GM10266 (cell line): ENCODE data around the gene CLK2.
"Not testable (repeated sequence)": the region's sequence is repeated elsewhere in the genome, so short reads cannot be mapped to it uniquely, and the experiment has no call there.

ENCODE experiments used
- DNase-seq: peaks from one replicate; pipeline ENCODE4 v3.0.0; 2012; ENCODE audit errors: extremely low spot score
- CTCF ChIP-seq: IDR thresholded peaks from 2 replicates; pipeline ENCODE4 v1.5.1; 2012; ENCODE audit warnings: mild to moderate bottlenecking, low read depth; ENCODE audit not compliant: control insufficient read depth, insufficient read depth; ENCODE audit errors: missing control alignments

The CLK2 gene

GRCh38 chr1:155236451-155236850 lies 36.9 kb downstream of the CLK2 start:
- no peak for DNase-seq
- TF ChIP-seq CTCF: no peak

DNA sequence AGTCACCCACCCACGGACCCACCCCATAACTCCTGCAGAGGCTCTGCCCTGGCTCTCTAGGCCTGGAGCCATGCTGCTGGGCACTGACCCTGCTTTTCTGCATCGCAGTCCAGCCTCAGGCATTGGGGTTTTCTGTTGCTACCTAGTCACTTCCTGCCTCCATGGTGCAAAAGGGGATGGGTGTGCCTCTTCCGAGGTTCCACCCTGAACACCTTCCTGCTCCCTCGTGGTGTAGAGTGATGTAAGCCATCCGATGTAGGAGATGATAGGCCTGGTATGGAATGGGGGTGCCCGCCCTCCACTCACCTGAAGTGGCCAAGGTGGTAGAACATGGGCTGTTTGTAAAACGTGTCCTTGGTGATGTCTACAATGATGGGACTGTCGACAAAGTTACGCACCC lies 37.9 kb downstream of the CLK2 start:
- DNase-seq: not testable (repeated sequence)

DNA sequence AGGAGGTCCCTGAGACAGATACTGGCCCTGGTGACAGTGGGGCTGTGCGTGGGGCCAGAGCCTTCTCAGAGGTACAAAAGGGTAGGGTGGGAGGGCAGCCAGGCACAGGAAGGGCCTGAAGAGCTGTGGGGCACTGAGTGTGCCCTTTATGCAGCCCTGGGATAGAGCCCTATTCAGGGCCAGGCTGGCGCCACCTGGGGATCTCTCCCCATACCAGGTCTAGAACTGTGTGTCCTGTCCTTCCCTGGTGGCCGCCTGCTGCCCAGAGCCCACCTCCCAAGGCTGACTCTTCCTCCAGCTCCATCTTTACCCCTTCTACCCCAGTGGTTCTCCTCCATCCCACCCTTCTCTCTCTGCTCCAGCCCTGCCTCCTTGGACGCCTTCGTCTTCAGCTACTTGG lies 39.8 kb downstream of the CLK2 start:
- not testable (repeated sequence) for DNase-seq

DNA sequence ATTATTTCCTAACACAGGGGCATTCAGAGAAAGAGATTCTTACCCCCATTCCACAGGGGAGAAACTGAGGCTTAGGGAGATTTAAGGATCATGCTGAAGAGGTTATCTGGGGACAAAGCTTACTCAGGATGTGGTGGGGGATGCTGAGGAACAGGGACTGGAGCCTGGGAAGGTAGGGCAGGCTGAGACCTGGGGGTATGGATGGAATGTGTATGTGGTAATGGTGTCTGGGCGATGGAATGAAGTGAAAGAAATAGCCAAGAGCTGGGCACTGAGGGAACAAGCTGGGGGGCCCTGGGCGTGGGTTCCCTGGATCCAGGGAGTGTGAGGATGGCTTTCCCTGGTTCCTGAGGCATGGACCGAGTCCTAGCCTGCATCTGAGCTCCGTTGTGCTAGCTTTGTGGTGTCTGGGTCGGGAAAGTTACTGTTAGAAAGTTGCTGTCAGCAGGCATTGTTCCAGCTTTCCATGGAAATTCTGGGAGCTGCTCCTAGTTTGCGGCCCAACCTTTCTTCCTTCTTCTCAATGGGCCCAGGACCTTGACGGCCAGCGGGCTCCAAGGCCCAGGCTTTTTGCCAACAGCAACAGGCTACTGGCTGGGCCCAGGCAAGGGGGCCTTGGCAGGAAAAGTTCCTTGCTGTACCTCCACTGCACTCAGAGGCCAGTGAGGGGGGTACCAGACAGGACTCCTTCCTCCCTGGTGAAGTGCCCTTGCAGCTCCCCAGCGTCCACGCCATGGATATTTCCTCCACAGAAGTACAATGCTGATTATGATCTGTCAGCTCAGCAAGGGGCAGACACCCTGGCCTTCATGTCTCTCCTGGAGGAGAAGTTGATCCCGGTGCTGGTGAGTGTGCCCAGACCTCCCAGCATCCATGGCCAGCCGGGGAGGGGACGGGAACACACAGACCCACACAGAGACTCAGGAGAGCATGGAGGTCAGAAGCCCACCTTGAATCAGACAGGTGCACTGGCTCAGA lies 41.0 kb downstream of the CLK2 start:
- not testable (repeated sequence) for DNase-seq

- DNase-seq: not testable (repeated sequence)
These were observed 42.0 kb downstream of the CLK2 start for GRCh38 chr1:155231302-155231701.

DNA sequence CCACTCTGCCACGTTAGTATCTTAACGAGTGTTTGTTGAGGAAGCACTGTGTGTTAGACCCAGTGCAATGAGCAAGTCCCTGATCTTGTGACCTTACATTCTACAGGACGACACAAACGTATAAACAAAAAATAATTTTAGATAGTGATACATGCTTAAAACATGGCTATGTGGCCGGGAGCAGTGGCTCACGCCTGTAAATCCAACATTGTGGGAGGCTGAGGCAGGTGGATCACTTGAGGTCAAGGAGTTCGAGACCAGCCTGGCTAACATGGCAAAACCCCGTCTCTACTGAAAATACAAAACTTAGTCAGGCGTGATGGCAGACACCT lies 45.2 kb downstream of the CLK2 start:
- no peak for DNase-seq
- TF ChIP-seq CTCF: no peak

DNA sequence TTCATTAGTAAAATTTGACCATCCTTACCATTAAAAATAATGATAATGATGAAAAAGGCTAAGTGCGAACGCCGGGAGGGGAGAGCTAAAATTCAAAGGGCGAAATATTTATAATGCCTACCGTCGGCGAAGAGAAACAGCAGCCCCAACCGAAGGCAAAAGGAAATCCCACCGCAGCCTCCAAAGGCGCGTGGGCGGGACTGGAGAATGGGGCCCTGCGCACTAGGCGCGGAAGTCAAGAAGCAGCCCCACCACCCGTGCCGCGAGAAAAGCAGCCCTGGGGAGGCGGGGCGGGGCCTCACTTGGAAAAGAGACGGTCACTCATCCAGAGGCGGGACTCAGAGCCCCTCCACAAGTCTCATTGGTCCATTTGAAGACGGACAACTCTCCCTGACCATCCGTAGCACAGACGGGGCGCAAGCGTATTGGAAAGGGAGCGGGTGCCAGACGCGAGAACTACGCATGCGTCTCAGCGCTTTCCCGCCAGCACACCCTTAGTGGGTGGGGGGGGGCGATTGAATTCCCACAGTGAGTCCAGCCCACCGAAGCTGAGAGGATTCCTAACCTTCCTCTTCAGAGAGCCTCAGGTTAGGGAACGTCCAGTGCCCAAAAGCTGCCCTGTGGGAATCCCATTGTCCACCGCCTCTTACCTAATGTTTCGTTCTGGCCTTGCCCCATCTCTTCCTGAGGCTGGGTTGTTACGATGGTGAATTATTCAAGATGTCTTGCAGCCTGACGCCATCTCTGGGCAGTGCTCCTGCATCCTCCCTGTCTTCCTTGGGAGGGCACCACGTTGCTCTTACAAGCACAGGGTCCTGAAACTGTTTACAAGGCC lies 45.8 kb downstream of the CLK2 start:
- no peak for TF ChIP-seq CTCF
- peak; percentile 97 for DNase-seq

DNA sequence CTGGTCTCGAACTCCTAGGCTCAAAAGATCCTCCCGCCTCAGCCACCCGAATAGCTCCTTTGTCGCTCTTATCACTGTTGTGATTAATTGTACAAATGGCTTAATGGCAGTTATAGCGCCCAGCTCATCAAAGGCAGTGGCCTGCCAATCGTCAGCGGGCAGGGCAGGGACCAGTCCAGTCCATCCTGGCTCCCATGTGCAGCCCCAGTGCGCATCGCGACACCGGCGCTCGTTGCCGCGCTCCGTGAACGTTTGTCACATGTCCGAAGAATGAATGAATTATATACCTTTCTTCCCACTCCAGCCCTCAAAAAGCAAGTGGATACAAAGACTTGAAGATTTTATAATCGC lies 46.4 kb downstream of the CLK2 start:
- DNase-seq: no peak
- TF ChIP-seq CTCF: no peak

GRCh38 chr1:155226188-155226909 lies 47.0 kb downstream of the CLK2 start:
- peak; percentile 68 for DNase-seq
- peak; percentile 77 for TF ChIP-seq CTCF

GRCh38 chr1:155225404-155225759 lies 47.9 kb downstream of the CLK2 start:
- DNase-seq: not testable (repeated sequence)
